GM12878 (cell line): ENCODE results near the gene DISC1. TPM values are rescaled to one million over a fixed set of nuclear protein-coding genes. Genes with fewer than 3 reads are reported as not detected.

Experiments used
- ATAC-seq: fragments of 200-7000 bp; cut with Tn5 transposase; 3 replicates; pipeline ENCODE4 v1.9.1; 2020; ENCODE audit warnings: mild to moderate bottlenecking, moderate library complexity
- BruUV-seq: library from RNA; stranded (reverse); fragments of 400-500 nt; replicated peaks from 2 replicates; lab custom pipeline; 2021; lab: Mats Ljungman, UMichigan
- CTCF ChIA-PET: fragments of 300-600 bp; sonication (Branson Sonifier 250); formaldehyde crosslinking; extraction: SDS; loops from one replicate; lab custom pipeline; 2021; ENCODE audit warnings: inconsistent platforms; lab: Yijun Ruan, JAX
- POLR2A ChIA-PET: fragments of 350-600 bp; formaldehyde crosslinking; extraction: SDS; loops from one replicate; lab custom pipeline; 2021; ENCODE audit warnings: inconsistent platforms; lab: Charles Lee
- RAD21 ChIA-PET: fragments of 300-600 bp; sonication (Branson Sonifier 250); formaldehyde crosslinking; loops from one replicate; lab custom pipeline; 2023; ENCODE audit warnings: antibody characterized with exemption; ENCODE audit not compliant: unreplicated experiment; lab: Charles Lee
- SMC1A ChIA-PET: fragments of 300-600 bp; sonication (Branson Sonifier 250); formaldehyde crosslinking; loops from one replicate; lab custom pipeline; 2023; ENCODE audit not compliant: unreplicated experiment, uncharacterized antibody; lab: Charles Lee
- DNase-seq: peaks from one replicate; pipeline ENCODE4 v3.0.0-alpha.2; 2011; ENCODE audit warnings: low read depth, low spot score
- FAIRE-seq: peaks from 3 replicates; lab custom pipeline; 2011; peaks lifted over from hg19 to GRCh38; lab: Jason Lieb, UNC
- H2AFZ ChIP-seq: 2 replicates; pipeline ENCODE4 v1.6.0; 2011; ENCODE audit warnings: low read depth, low read length, control low read depth; ENCODE audit not compliant: control insufficient read depth
- H3K27ac ChIP-seq: 2 replicates; pipeline ENCODE4 v1.5.1; 2011; ENCODE audit warnings: control low read depth; ENCODE audit not compliant: control insufficient read depth, insufficient read depth
- H3K27me3 ChIP-seq, 2 experiments: replicated peaks in 1 of 2; 2 replicates each; pipeline versions ENCODE4 v1.6.0 to v1.6.1; 2011; ENCODE audit warnings: low read length in 1 of 2; ENCODE audit not compliant: control insufficient read depth in 2 of 2, insufficient read depth in 2 of 2
- H3K36me3 ChIP-seq, 2 experiments: 2 replicates each; pipeline ENCODE4 v1.5.1; 2011; ENCODE audit warnings: low read length in 1 of 2; ENCODE audit not compliant: control insufficient read depth in 2 of 2, insufficient read depth in 2 of 2
- H3K4me1 ChIP-seq: 2 replicates; pipeline ENCODE4 v1.6.1; 2011; ENCODE audit warnings: mild to moderate bottlenecking, low read length, moderate library complexity, mixed read lengths; ENCODE audit not compliant: control insufficient read depth, insufficient read depth
- H3K4me2 ChIP-seq: 2 replicates; pipeline ENCODE4 v1.6.0; 2011; ENCODE audit warnings: control low read depth; ENCODE audit not compliant: control insufficient read depth, insufficient read depth
- H3K4me3 ChIP-seq: fragments of 200-600 bp; sonication (generic); 2 replicates; pipeline ENCODE4 v1.5.1; 2016
- H3K79me2 ChIP-seq: 2 replicates; pipeline ENCODE4 v1.6.0; 2011; ENCODE audit warnings: low read length; ENCODE audit not compliant: control insufficient read depth, insufficient read depth
- H3K9ac ChIP-seq: 2 replicates; pipeline ENCODE4 v1.8.0; 2011; ENCODE audit warnings: low read length, control low read depth, mixed read lengths; ENCODE audit not compliant: control insufficient read depth, insufficient read depth
- H3K9me3 ChIP-seq: replicated peaks from 3 replicates; pipeline ENCODE4 v1.5.1; 2011; ENCODE audit warnings: mild to moderate bottlenecking, low read length; ENCODE audit not compliant: control insufficient read depth, insufficient read depth
- H4K20me1 ChIP-seq: 2 replicates; pipeline ENCODE4 v1.6.0; 2011; ENCODE audit not compliant: control insufficient read depth, insufficient read depth
- ATF3 ChIP-seq: IDR thresholded peaks from 2 replicates; pipeline ENCODE4 v1.6.1; 2011; ENCODE audit warnings: low read depth, mild to moderate bottlenecking, low read length, moderate library complexity, borderline replicate concordance; ENCODE audit errors: extremely low read depth
- SMAD1 ChIP-seq: fragments of 450-650 bp; IDR thresholded peaks from 2 replicates; pipeline ENCODE4 v1.6.1; 2018; ENCODE audit warnings: mild to moderate bottlenecking, low read depth; ENCODE audit not compliant: partially characterized antibody
- USF2 ChIP-seq: IDR thresholded peaks from 2 replicates; pipeline ENCODE4 v1.6.1; 2011; ENCODE audit warnings: low read depth, low read length, improper control_type of control experiment, borderline replicate concordance
- WGBS: methylation state at CpG from one replicate; pipeline ENCODE4 v1.1.6; 2016; ENCODE audit warnings: low lambda C conversion rate; ENCODE audit not compliant: insufficient replicate concordance, insufficient coverage; ENCODE audit errors: missing lambda C conversion rate; 5-methylcytosine and 5-hydroxymethylcytosine counted together
- in situ Hi-C: fragments of 300-500 bp; cut with MboI; formaldehyde crosslinking; loops from 9 replicates; pipeline ENCODE4 v1.14.3; 2018; ENCODE audit warnings: mixed read lengths
- intact Hi-C: fragments of 100-400 bp; cut with micrococcal nuclease; formaldehyde crosslinking; loops from one replicate; pipeline ENCODE4 v1.14.2; 2022; ENCODE audit not compliant: unreplicated experiment
- polyA plus RNA-seq, 11 experiments: library from polyadenylated mRNA; depleted of rRNA in 4 of 11; unstranded in 6 of 11; stranded (reverse) in 5 of 11; fragments of >200 nt; fragmentation: Nextera tagmentation in 4 of 11; fragmentation: Illumina TruSeq in 1 of 11; extraction: Ambion mirVana in 4 of 11; extraction: Trizol in 1 of 11; gene quantifications; 1 replicate in 1 of 11; 2 replicates in 10 of 11; pipeline versions ENCODE4 v1.2.1 to v1.2.3, GENCODE V29; 2011 to 2016; ENCODE audit warnings: inconsistent platforms in 2 of 11, missing spikeins in 2 of 11, low read depth in 1 of 11
- total RNA-seq, 4 experiments: library from RNA; depleted of rRNA in 3 of 4; stranded (reverse); fragments of >200 nt in 3 of 4; fragmentation: Illumina TruSeq in 1 of 4; extraction: Trizol in 1 of 4; gene quantifications; 2 replicates each; pipeline versions ENCODE4 v1.2.1 to v1.2.3, GENCODE V29; 2013 to 2021
- TF ChIP-seq, protein P1 (sequence below): IDR thresholded peaks from 2 replicates; pipeline ENCODE4 v1.6.1; 2011; ENCODE audit warnings: borderline replicate concordance, low read depth, mild to moderate bottlenecking, moderate library complexity, low read length; ENCODE audit not compliant: insufficient read depth, poor library complexity, severe bottlenecking
- TF ChIP-seq, protein P2 (sequence below): fragments of 450-650 bp; conservative IDR thresholded peaks from 2 replicates; pipeline ENCODE4 v1.6.1; 2017; ENCODE audit warnings: mild to moderate bottlenecking, moderate library complexity

DISC1 gene
- total and polyA plus RNA-seq, 10 of the 15 experiments (the other 5 are each of a cell fraction or from before 2014, with no cell fraction given): 0.05 to 0.72 (median 0.19) TPM; not detected in 1

GRCh38 chr1:231993968-231994455 is 367.4 kb downstream of the DISC1 start:
- Histone ChIP-seq H3K27me3 (no peaks in the 10 kb centered on the region), H3K4me1 (no peaks in the 10 kb centered on the region), H3K27ac (no peak overlapping the region), H4K20me1 (no peaks in the 10 kb centered on the region), H3K9me3 (no peaks in the 10 kb centered on the region), H3K9ac (no peak overlapping the region), H3K4me3 (no peak overlapping the region), H2AFZ (no peak overlapping the region), H3K79me2 (no peaks in the 10 kb centered on the region), H3K36me3 (no peaks in the 10 kb centered on the region), H3K4me2 (no peak overlapping the region)
- ChIA-PET POLR2A (no interaction called here), CTCF (no interaction called here), RAD21 (no interaction called here), SMC1A (no interaction called here)
- intact Hi-C loops (no loop called here), in situ Hi-C loops (no loop called here)
- no peak for ATAC-seq
- 0% methylated on average over 2 of the region's 2 CpGs for WGBS
- no TSS peak for BruUV-seq
- no peak for DNase-seq
- no peak for FAIRE-seq
- TF ChIP-seq, protein P1, sequence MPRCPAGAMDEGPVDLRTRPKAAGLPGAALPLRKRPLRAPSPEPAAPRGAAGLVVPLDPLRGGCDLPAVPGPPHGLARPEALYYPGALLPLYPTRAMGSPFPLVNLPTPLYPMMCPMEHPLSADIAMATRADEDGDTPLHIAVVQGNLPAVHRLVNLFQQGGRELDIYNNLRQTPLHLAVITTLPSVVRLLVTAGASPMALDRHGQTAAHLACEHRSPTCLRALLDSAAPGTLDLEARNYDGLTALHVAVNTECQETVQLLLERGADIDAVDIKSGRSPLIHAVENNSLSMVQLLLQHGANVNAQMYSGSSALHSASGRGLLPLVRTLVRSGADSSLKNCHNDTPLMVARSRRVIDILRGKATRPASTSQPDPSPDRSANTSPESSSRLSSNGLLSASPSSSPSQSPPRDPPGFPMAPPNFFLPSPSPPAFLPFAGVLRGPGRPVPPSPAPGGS: no peak
- TF ChIP-seq USF2 (no peak), ATF3 (no peak), SMAD1 (no peak)
- TF ChIP-seq, protein P2, sequence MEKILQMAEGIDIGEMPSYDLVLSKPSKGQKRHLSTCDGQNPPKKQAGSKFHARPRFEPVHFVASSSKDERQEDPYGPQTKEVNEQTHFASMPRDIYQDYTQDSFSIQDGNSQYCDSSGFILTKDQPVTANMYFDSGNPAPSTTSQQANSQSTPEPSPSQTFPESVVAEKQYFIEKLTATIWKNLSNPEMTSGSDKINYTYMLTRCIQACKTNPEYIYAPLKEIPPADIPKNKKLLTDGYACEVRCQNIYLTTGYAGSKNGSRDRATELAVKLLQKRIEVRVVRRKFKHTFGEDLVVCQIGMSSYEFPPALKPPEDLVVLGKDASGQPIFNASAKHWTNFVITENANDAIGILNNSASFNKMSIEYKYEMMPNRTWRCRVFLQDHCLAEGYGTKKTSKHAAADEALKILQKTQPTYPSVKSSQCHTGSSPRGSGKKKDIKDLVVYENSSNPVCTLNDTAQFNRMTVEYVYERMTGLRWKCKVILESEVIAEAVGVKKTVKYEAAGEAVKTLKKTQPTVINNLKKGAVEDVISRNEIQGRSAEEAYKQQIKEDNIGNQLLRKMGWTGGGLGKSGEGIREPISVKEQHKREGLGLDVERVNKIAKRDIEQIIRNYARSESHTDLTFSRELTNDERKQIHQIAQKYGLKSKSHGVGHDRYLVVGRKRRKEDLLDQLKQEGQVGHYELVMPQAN: no peak
